Psoas muscle (tissue), 8 donors: ENCODE results near the gene YPEL3. TPM values are rescaled to one million over a fixed set of nuclear protein-coding genes. Genes with fewer than 3 reads are reported as not detected.

Experiments used
- ATAC-seq, 4 donors: fragments of 200-7000 bp; cut with Tn5 transposase; one replicate each; pipeline ENCODE4 v1.9.1; 2020; ENCODE audit warnings: moderate library complexity in 3 of 4, mild to moderate bottlenecking in 2 of 4
- DNase-seq, 2 donors: peaks; one replicate each; pipeline ENCODE4 v3.0.0-alpha.2; 2020
- H3K27ac ChIP-seq: fragments of 200-600 bp; one replicate; pipeline ENCODE4 v1.8.0; 2022
- H3K27me3 ChIP-seq, 3 donors: fragments of 200-600 bp in 1 of 3; one replicate each; pipeline versions ENCODE4 v1.6.1 to v1.8.0; 2013 to 2022; ENCODE audit warnings: low read length in 2 of 3, mild to moderate bottlenecking in 2 of 3, moderate library complexity in 1 of 3; ENCODE audit not compliant: insufficient read depth in 3 of 3
- H3K36me3 ChIP-seq, 2 donors: fragments of 200-600 bp in 1 of 2; one replicate each; pipeline versions ENCODE4 v1.6.1 to v1.8.0; 2013 to 2022; ENCODE audit warnings: low read depth in 1 of 2, mild to moderate bottlenecking in 1 of 2, moderate library complexity in 1 of 2; ENCODE audit not compliant: insufficient read depth in 1 of 2
- H3K4me1 ChIP-seq: fragments of 200-600 bp; one replicate; pipeline ENCODE4 v1.8.0; 2022
- H3K4me3 ChIP-seq: fragments of 200-600 bp; one replicate; pipeline ENCODE4 v1.8.0; 2022; ENCODE audit warnings: mild to moderate bottlenecking
- H3K9me3 ChIP-seq: fragments of 200-600 bp; one replicate; pipeline ENCODE4 v1.8.0; 2022
- WGBS, 3 donors: extraction: QIAGEN DNeasy Blood & Tissue Kit; methylation state at CpG; one replicate each; pipeline versions ENCODE4 v1.1.6 to v1.1.7; 2013; 5-methylcytosine and 5-hydroxymethylcytosine counted together
- intact Hi-C, 2 donors: fragments of 100-400 bp; cut with DNase I; formaldehyde crosslinking; loops; one replicate each; pipeline versions ENCODE4 v1.11.0 to v1.14.2; 2022
- long read RNA-seq, 2 donors: library from polyadenylated mRNA; unstranded; transcript quantifications; one replicate each; pipeline ENCODE4 v2.0.0, GENCODE V29; 2021
- polyA plus RNA-seq, 3 donors: library from polyadenylated mRNA; stranded (reverse); fragments of 200-250 nt; gene quantifications; one replicate each; pipeline ENCODE4 v1.2.3, GENCODE V29; 2013
- total RNA-seq, 4 donors: library from RNA; stranded (reverse); fragmentation: NEBNext Ultra II Directional in 2 of 4; extraction: Animal tissue kit (Norgen Biotek cat#: 25700) in 2 of 4; gene quantifications; one replicate each; pipeline versions ENCODE4 v1.2.1 to v1.2.4, GENCODE V29; 2021 to 2023
- TF ChIP-seq, protein P1 (sequence below): fragments of 200-600 bp; IDR thresholded peaks from one replicate; pipeline ENCODE4 v1.8.0; 2022; ENCODE audit warnings: antibody characterized with exemption
- donor health status: healthy with polysubstance abuse.
- donor health status: DM: no; HTN: no; CAD: no; lungs with moderate emphysema.
- donor health status: Bipolar disorder and iron deficiency.
- donor health status: healthy.
- donor health status: DM: yes; HTN: yes; CAD: no.
- donor health status: DM: no; HTN: no; CAD: no.
- donor health status: DM: no; HTN: no; CAD: no.
- donor health status: DM: yes; HTN: yes; CAD: no.

The YPEL3 gene, protein sequence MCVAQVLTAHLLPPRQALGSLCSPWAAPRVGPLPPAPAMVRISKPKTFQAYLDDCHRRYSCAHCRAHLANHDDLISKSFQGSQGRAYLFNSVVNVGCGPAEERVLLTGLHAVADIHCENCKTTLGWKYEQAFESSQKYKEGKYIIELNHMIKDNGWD
- total RNA-seq (100 to 1,000 TPM in 1 of 4 donors, 10 to 100 TPM in 3; 47.1 to 156 (median 60.2) TPM), polyA plus RNA-seq (10 to 100 TPM; 24.8 to 96.2 (median 81.4) TPM)
- long read RNA-seq, donor 1, transcript YPEL3-201 (5 exons, 935 nt) = major isoform, 46 of 68 reads
- long read RNA-seq, donor 1, partial matches to known transcripts = 2 of 68 reads
- long read RNA-seq, donor 1, other reads (novel, unspliced or antisense) = 13 of 68 reads
- long read RNA-seq, donor 2, transcript YPEL3-201 (5 exons, 935 nt) = major isoform, 27 of 40 reads
- long read RNA-seq, donor 2, partial matches to known transcripts = 0 of 40 reads
- long read RNA-seq, donor 2, other reads (novel, unspliced or antisense) = 10 of 40 reads

GRCh38 chr16:30096105-30096861, at the start of gene YPEL3:
Gene YPEL3, minus strand, starts transcription at chr16:30096213. Its CDS starts 731 bp downstream, at chr16:30095482.
- peak; percentile 94 to 97 for DNase-seq
- H3K9me3 ChIP-seq = peaks cover 8% of the 10 kb centered on the region
- no peaks in the 10 kb centered on the region for H3K27me3 ChIP-seq
- TF ChIP-seq, protein P1, sequence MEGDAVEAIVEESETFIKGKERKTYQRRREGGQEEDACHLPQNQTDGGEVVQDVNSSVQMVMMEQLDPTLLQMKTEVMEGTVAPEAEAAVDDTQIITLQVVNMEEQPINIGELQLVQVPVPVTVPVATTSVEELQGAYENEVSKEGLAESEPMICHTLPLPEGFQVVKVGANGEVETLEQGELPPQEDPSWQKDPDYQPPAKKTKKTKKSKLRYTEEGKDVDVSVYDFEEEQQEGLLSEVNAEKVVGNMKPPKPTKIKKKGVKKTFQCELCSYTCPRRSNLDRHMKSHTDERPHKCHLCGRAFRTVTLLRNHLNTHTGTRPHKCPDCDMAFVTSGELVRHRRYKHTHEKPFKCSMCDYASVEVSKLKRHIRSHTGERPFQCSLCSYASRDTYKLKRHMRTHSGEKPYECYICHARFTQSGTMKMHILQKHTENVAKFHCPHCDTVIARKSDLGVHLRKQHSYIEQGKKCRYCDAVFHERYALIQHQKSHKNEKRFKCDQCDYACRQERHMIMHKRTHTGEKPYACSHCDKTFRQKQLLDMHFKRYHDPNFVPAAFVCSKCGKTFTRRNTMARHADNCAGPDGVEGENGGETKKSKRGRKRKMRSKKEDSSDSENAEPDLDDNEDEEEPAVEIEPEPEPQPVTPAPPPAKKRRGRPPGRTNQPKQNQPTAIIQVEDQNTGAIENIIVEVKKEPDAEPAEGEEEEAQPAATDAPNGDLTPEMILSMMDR = no peak
- peak within 1 kb of the TSS; percentile 97 for H3K27ac ChIP-seq
- peaks cover 0 to 24% of the 10 kb centered on the region in 2 donors for H3K36me3 ChIP-seq
- peak; percentile 78 to 82 (median 80) for ATAC-seq
- intact Hi-C loops = loop anchor here (2.0 to 10.0 kb wide), 3 partner anchors 27 to 309 kb away; partner anchors contain the start of genes CORO1A (in 1 of the 2), MAPK3 (in 1 of the 2) and ZNF771 (in 1 of the 2)
- peaks cover 29% of the 10 kb centered on the region for H3K4me1 ChIP-seq
- H3K4me3 ChIP-seq = peak within 1 kb of the TSS; percentile 93
- WGBS, 3 donors = 7 to 23% (median 23%) methylated on average over 21 to 77 of the region's 77 CpGs

GRCh38 chr16:30145657-30146056, 49.6 kb upstream of the YPEL3 start:
- intact Hi-C loops = no loop called here
- Histone ChIP-seq H3K9me3 (peaks cover 8% of the 10 kb centered on the region), H3K4me3 (no peak overlapping the region), H3K4me1 (no peaks in the 10 kb centered on the region), H3K36me3 (no peaks in the 10 kb centered on the region), H3K27ac (no peak overlapping the region), H3K27me3 (no peaks in the 10 kb centered on the region)
- 53 to 73% (median 61%) methylated on average over 1 of the region's 1 CpG for WGBS, 3 donors
- DNase-seq (no peak), ATAC-seq (no peak)
- TF ChIP-seq, protein P1 = no peak

DNA sequence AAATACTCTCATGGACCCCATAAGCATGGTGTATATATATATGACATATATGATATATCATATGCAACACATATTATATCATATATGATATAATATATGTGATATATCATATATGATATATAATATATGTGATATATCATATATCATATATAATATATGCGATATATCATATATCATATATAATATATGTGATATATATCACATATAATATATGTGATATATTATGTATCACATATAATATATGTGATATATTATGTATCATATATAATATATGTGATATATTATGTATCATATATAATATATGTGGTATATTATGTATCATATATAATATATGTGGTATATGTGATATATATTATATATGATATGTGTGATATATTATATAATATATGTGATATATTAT, 48.9 kb upstream of the YPEL3 start:
- H3K4me1 ChIP-seq = no peaks in the 10 kb centered on the region
- no peak overlapping the region for H3K27ac ChIP-seq
- H3K27me3 ChIP-seq = no peaks in the 10 kb centered on the region
- 41 to 97% (median 55%) methylated on average over 1 of the region's 1 CpG for WGBS, 3 donors
- intact Hi-C loops = no loop called here
- no peaks in the 10 kb centered on the region for H3K36me3 ChIP-seq
- no peak overlapping the region for H3K4me3 ChIP-seq
- ATAC-seq (no peak), DNase-seq (no peak)
- peaks cover 4% of the 10 kb centered on the region for H3K9me3 ChIP-seq
- TF ChIP-seq, protein P1 = no peak

- no peaks in the 10 kb centered on the region for H3K4me1 ChIP-seq
- DNase-seq (no peak), ATAC-seq (no peak)
- no peaks in the 10 kb centered on the region for H3K9me3 ChIP-seq
- intact Hi-C loops = no loop called here
- no peak overlapping the region for H3K4me3 ChIP-seq
- no peak overlapping the region for H3K27ac ChIP-seq
- no peaks in the 10 kb centered on the region for H3K36me3 ChIP-seq
- H3K27me3 ChIP-seq = no peaks in the 10 kb centered on the region
- TF ChIP-seq, protein P1 = no peak
These were observed 48.0 kb upstream of the YPEL3 start for GRCh38 chr16:30144017-30144416.
